ENCODE data around the gene PPP2R3C. TPM values are rescaled to one million over a fixed set of nuclear protein-coding genes. Genes with fewer than 3 reads are reported as not detected.

PPP2R3C gene
- total RNA-seq = 10 to 100 TPM; 36.7 to 39.2 TPM

GRCh38 chr14:35121887-35122695 is at the start of gene PPP2R3C, which contains the start of gene PRORP:
Gene PPP2R3C, minus strand, starts transcription at chr14:35121990. Its CDS starts 31 bp downstream, at chr14:35121959.
Gene PRORP, plus strand, starts transcription at chr14:35122552. Its CDS starts 694 bp downstream, at chr14:35123246.

GRCh38 chr14:35046048-35046750 is 75.6 kb downstream of the PPP2R3C start, which contains the start of gene FAM177A1:
Gene FAM177A1, plus strand, starts transcription at chr14:35046272. Its CDS starts 192 bp downstream, at chr14:35046464.

Other genes starting within 250 kb of the PPP2R3C start
- 10 to 100 TPM; 49.0 to 53.8 TPM for gene BAZ1A, start 246.6 kb downstream of the PPP2R3C start, total RNA-seq
- gene SRP54, start 139.0 kb downstream of the PPP2R3C start, total RNA-seq = 10 to 100 TPM; 55.5 to 58.2 TPM
- 10 to 100 TPM; 35.2 to 36.7 TPM for gene FAM177A1, start 75.7 kb downstream of the PPP2R3C start, total RNA-seq
- 10 to 100 TPM; 40.2 to 45.2 TPM for gene PRORP, start 562 bp upstream of the PPP2R3C start, total RNA-seq
- 100 to 1,000 TPM; 174 to 178 TPM for gene PSMA6, start 170.4 kb upstream of the PPP2R3C start, total RNA-seq

Measured in activated naive CD4-positive, alpha-beta T cell treated with anti-CD3 and anti-CD28 coated beads, Interleukin-2, amount 10 ng/mL, durations not matched to agents 5 hours and 36 hours (primary cell).